NCI-H2196 treated with DMSO at 0.1 percent for 48 hours (cell line): ENCODE measurements around the gene LAMC1.

Source experiments
- DNase-seq: peaks from one replicate; lab custom pipeline; 2025; ENCODE audit not compliant: unreplicated experiment; lab: John Stamatoyannopoulos, UW

The LAMC1 gene

DNA sequence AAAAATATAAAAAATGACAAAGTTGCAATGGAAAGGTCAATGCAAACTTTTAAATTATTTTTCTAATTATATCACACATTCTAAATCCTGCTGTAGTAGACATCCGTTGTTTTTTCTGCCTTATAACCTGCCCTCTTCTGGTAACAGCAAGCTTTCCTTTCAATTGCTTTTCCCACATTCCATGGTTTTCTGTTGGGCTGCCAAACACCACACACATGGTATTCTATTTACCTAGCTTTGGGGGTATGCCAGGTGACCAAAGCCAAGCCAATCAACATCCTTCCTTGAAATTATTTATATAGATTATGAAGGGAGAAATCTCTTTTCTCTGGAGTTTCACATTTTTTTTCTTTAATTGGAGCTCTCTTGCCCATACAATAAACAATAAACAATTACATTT lies 3.4 kb upstream of the LAMC1 start:
- peak; percentile 44 for DNase-seq

DNA sequence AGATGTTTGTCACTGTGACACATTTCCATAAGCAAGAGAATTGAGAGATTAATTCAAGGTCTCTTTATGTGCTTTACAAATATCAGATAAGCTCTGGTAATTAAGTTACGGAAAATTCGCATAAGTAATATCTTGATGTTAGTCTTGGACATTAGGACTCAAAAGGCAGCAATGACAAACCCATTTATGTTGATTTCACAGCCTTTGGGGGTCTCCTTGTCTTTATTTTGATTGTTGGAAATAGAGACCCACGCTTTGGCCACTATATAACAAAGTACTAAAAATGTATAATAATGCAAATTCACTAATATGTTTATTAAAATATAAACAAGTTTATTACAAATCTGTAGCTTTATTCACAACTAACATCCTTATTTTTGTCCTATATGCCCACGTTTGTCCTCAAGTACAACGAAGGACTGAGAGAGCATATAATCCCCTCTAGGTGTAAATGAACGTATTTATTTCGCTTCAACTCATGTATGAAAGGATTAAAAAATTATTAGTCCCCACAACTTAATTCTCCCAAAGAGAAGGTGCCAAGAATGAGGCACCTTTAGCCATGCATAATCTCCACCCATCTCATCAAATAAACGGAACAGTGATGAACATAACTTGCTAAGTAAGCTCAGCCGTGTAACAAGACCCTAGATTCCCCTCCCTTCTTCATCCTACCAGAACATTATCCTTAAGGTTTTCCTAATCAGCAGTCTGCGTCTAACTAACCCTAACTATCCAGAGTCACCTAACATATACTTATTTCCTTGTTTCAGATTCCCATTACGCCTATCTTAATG lies 1.6 kb upstream of the LAMC1 start:
- no peak for DNase-seq

DNA sequence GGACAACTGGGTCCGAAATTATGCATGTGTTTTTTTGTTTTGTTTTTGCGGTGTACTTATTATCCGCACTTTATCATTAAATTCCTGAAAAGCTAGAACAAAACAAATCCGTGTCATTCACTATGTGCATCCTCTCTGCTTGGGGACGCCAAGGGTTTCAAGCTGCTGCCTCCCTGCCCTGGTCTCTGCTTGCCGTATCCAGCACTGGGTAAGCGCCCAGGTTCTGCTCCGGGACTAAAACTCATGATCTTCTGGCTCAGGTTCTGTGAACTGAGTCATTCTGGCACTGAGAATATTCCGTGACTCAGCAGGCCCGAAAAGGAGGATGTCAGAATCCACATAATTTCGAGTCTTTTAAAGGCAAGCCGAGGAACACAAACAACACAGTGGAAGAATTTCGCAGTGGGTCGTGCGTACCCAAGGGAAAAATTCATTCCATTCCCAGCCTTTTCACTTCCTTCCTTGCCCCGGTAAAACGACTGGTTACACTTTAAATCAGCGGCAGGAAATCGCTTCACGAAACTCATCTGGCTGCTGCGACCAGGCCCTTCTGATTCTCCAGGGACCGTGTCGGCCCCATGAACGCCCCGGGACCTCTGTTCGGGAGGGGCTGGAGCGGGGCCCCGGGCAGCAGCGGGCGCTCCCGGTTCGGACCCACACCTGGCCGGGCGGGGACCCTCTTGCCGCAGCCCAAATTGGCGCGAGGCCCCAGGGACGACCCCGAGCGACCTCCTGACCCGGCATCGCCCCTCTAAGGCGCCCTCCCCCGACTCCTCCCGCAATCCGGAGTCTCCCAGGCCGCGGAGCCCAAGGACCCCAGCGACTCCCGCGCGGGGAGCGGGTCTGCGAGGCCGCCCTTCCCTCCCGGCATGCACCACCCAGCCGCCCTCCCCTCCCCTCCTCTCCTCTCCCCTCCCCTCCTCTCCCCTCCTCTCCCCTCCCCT lies 746 bp upstream of the LAMC1 start:
- no peak for DNase-seq

DNA sequence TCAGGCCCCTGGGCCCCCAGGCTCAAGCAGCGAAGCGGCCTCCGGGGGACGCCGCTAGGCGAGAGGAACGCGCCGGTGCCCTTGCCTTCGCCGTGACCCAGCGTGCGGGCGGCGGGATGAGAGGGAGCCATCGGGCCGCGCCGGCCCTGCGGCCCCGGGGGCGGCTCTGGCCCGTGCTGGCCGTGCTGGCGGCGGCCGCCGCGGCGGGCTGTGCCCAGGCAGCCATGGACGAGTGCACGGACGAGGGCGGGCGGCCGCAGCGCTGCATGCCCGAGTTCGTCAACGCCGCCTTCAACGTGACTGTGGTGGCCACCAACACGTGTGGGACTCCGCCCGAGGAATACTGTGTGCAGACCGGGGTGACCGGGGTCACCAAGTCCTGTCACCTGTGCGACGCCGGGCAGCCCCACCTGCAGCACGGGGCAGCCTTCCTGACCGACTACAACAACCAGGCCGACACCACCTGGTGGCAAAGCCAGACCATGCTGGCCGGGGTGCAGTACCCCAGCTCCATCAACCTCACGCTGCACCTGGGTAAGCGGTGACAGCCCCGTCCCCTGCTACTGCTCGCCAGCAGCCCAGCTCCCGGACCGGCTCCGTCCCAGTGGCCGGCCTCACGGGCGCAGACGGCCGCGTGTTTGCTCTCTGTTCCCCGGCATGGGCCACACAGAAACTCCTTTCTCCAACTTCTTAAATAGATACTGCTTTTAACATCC lies 539 bp downstream of the LAMC1 start:
- DNase-seq = peak; percentile 54

DNA sequence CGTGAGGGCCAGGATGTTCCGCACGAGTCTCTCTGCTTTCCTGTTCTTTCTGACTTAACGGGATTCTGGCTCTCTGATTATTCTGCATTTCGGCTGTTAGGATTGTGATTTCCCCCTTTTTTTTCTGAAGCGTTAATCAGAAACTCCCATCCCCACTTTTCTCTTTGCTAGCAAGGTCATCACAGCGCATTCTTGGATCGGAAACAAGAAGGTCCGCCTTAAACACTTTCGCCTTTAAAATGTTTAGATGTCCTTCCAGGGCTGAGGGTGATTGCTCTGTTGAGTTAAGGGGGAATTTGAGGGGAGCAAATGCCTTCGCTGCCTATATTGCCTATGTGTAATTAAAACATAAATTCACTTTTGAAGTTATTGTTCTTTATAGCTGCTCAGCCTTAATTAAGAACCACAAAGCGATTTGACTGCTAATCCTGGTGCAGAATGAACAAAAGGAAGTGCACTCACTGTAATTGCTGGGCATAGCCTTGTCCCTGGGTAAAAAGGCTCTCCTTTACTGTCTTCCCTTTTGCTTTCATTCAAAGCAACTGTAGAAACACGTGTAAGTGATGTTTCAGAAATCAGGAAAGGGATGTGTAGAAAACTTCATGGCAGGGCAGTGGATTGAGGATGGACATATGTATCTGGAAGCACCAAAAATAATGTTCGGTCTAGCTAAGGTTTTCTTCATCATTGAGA lies 1.2 kb downstream of the LAMC1 start:
- DNase-seq = no peak

DNA sequence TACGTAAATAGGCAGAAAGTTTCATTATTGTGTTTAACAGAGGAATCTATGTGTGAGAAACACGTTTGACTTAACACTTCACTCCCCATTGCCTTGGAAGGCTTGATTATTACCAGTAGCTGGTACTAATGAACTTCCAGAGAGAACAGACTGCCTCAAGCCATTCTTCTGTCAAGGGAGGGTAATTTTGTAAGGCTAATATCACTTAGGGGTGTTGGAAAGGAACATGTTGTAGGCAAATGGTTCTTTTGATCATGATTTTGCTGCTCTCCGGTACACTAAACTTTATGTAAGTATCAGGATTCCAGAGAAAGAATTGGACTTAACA lies 1.8 kb downstream of the LAMC1 start:
- DNase-seq = no peak

DNA sequence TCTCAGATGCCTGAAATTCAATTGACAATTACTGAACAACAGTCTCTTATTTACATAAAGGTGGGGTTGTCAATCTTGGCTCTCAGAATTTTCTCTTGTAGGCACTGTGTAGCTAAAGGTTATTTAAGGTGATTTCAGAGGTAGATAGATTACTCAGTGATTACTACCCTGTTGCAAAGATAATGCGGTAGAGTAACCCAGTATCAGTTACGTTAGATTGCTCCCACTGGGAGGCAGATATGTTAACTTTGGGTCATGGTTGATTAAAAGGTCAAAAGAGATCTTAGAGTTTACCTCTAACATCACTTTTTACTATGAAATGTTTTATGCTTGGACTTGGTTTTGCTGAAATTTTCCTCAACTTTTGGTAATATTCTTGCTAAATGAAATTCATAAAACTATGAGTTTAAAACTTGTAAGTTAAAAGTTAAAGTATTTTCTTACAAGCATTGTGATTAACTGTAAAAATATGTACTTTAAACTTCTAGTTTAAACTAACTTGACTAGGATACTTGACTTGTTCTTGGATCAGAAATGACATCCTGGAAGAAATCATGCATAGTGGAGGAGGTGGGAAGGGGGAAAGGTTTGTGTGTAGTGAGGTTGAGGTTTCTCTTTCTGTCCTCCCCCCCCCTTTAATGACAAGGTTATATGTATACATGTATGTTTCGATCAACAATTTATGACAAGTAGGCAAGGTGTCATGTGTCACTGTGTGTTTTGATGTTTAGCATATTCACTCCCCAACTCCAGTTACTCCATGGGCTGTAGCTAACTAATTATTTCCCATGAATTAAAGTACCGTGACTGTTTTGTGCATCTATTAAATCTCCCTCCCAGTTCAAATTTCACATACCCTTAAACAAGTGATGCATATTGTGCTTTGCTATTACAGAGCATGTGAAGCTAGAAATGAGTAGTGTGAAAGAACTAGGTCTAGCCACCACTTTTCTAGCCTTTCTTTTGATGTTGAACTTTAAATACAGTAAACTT lies 2.9 kb downstream of the LAMC1 start:
- DNase-seq = no peak

DNA sequence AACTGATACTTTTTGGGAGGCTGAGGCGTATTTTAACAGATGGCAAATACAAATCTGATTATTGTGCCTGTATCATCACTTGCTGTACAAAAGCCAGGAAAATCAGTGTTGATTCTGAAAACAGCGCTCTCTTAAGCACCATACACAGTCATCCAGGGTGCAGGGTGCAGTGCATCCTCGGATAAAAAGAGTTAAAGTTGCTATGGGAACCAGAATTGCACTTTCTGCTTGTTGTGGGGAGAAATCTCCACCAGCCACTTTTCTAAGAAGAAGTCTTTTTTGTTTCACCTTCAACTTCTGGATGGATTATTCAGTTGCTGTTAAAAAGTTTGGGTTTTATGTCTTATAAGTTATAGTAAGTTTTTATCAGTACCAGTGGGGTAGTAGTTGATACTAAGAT lies 3.8 kb downstream of the LAMC1 start:
- no peak for DNase-seq

DNA sequence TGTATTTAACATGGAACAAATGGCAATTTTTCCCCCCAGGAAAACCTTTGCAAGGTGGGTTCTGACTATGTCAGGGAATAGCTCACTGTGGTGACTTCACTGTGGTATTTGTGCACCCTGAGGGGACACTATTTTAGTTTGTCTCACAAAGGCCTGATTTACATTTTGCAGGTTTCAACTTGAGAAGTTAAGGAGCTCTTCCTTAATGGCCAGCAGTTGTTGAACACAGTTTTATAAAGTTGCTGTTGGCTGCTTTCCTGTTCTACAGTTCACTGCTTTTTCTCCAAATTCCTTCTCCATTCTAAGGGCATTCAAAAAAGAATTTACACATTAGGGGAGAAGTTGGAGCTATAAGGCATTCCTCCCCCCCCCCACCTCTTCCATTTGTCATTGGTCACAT lies 4.6 kb downstream of the LAMC1 start:
- DNase-seq = no peak

DNA sequence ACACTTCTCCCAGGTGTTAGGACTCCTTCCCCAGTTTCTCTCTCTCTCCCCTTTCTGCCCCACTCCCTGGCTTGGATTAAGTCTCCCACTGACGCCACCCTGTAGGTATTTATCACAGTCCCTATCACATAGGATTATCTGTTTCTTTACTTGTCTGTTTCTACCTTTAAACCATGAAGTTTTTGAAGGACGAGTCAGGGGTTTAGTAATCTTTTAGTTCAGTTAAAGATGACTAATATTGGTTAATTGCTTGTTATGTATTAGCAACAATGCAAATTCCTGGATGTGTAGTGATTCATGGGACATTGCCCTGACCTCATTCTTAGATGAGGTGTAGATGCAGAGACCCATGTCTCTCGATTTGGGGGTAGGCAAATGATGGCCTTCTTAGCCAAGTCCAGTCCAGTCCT lies 6.4 kb downstream of the LAMC1 start:
- no peak for DNase-seq

DNA sequence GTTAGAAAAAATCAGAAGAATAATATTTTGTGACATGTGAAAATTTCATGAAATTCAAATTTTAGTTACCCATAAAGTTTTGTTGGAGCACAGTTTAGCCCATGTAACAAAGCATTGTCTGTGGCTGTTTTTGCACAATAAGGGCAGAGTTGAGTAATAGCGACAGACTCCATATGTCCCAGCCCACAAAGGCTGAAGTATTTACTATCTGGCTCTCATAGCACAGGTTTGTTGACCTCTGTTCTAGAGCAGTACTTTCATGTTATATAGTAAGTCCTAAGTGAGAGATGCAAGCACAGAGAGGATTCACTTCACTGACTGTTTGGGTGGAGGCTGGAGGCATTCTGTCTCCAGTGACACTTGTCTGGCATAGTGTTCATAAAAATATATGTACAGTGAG lies 6.8 kb downstream of the LAMC1 start:
- DNase-seq = no peak

DNA sequence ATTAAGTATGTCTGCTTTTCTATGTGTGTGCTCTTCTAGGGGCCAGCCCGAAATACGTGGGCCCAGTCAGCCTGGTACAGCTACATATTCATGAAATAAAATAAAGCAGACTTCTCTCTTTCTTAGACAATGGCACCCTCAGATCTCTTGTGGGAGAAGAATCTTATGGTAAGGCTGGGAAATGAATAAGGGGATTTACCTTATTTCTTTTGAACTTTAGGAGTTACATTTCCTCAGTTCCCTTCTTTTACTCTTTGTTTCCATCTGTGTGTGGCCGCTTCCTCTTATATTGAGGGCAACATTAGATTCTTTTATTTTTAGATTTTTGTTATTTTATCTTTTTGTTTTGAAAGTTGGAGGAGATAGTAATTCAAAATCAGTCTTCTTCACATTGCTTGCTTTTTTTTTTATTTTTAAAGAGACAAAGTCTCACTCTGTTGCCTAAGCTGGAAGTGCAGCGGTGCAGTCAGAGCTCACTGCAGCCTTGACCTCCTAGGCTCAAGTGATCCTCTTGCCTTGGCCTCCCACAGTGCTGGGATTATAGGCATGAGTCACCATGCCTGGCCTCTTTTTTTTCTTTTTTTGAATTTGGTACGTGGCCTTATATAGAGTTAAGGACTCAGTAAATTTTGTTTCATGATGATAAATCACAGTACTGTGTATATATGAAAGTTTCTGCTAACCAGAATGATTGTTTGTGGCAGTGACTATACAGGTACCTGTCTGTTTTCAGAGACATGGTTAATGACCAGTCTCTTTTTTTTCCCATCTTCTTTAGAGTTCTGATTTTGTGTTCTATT lies 9.1 kb downstream of the LAMC1 start:
- DNase-seq = no peak

DNA sequence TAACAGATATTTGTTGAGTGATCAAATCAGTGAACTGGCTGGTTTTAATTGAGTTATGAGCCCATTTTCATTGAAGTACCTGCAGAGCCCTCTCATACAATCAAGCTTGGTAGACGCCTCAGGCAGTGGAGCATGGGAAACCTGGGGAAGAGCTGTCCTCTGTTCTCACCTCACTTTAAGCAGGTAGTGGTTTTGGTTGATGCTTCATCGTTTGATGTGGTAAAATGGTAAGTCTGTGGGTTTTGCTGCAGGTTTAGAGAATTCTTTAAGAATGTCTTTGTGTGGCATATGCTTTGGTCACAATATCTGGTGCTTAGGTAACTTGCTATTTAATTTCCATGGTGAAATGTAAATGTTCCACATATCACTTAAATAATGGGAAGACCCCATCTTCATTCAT lies 10.0 kb downstream of the LAMC1 start:
- DNase-seq = no peak

DNA sequence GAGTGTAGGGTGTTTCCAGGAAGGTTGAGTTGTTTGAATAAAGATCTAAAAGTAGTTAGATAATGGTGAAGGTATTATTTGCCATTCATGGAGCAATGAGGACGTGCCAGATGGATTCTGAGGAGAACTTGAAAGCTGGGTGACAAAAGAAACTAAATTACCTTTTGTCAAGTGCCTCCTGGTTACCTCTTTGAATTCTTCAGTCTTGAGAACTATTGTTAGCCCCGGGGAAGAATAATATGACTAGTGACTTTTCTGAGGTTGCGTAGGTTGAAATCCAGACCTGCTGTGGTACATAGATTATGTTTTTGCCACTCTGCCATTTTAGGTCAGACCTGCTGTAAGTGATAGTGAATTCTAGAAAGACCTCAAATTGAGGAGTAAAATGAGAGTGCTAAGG lies 11.5 kb downstream of the LAMC1 start:
- DNase-seq = no peak

DNA sequence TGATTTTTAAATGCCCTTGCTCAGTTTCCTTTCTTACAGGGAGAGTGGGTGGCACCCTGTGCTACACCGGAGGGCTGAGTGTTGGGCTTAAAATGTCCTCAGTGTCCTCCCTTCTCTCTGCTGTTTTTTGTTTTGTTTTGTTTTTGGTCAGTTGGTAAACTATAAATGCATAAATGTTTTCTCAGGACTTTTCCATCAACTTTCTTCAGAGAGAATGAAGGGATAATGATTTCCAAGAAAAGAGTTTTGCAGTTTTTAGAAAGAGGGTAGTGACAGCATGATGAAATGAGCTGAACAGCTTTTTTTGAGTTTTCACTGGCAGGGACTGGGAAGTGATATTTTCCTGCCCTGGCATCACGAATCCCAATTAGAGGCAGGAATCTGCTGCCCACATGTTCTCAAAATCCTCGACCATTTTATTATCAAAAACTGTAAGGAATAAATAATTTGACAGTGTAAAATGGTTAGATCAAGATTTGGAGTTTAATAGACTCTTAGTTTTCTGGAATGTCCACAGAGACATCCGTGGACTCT lies 15.2 kb downstream of the LAMC1 start:
- DNase-seq = no peak

DNA sequence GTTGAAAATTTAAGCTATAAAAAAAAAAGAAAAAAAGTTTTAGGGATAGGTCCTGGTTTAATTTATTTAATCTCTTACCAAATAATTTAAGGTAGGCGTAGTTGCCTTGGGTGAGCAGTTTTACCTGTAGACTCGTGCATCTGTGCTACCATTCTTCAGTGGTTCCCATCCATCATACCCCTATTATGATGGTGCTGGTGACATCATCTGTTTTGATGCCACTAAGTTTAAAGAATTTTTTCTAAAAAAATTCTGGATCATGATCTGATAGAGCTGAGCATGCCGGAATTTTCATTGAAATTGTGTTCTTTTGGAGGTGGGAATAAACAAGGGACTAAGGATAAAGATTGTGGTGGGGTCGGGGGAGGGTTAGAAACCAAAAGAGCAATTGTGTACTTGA lies 15.7 kb downstream of the LAMC1 start:
- no peak for DNase-seq

DNA sequence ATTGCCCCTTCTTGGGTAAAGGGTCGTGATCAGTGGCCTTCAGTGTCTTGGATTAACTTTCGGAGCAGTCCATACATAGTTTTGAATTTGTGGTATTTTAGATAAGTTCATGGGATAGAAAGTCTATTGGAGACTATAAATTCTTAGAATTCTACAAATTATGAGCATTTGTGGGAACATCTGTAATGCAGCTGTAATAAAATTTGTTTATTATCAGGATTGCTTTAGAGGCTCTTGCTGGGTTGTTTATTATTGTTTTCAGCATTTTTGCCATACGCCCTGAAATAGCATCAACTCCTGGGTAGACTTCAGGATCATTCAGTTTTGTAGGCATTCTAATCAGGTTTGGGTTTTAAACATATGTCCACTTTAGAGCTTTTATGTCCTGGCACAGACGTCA lies 16.1 kb downstream of the LAMC1 start:
- no peak for DNase-seq

DNA sequence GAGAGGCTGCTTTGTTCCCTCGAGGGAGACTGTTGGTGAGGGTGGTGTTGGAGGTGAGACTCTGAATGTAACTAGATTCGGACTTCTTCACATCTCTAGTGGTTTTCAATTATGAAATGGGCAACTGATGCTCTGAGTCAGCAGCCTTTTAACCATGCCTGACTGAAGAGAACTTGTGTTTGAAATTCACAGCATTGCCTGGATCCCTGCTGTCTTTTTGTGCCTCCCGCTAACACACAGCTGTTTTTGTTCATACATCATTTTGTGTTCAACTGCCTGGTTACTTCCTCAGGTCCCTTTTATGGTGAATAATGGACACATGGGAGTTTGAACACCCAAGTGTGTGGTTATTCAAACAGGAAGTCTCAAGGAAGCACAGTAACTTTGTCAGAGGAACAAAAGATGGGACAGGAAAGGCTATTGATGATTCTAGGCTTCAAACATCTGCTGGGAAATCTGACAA lies 16.8 kb downstream of the LAMC1 start:
- DNase-seq = no peak

DNA sequence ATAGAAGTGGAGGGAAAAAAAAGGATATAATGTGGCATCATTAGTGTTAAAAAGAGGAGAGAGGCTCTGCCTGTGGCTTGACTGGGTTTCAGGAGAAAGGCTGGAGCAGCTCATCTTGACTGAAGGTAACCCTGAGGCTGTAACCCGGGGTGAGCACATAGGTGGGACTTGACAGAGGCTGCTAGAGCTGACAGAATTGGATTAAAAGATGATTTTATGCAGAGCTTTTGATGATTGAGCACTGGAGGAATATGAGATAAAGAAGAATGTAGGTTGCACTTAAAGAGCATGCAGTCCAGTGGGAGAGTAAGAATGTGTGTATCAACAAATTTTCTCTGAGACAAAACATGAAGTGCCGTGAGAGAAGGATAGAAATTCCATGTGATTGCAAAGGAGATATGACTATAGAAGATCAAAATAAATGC lies 17.3 kb downstream of the LAMC1 start:
- no peak for DNase-seq
